NCI-H526 (cell line): Measurements from ENCODE around the gene CFAP69.
"Not testable (repeated sequence)": the region's sequence is repeated elsewhere in the genome, so short reads cannot be mapped to it uniquely, and the experiment has no call there.

Experiments
- DNase-seq, 2 experiments: peaks; one replicate each; lab custom pipeline; 2025; lab: John Stamatoyannopoulos, UW

The CFAP69 gene

DNA sequence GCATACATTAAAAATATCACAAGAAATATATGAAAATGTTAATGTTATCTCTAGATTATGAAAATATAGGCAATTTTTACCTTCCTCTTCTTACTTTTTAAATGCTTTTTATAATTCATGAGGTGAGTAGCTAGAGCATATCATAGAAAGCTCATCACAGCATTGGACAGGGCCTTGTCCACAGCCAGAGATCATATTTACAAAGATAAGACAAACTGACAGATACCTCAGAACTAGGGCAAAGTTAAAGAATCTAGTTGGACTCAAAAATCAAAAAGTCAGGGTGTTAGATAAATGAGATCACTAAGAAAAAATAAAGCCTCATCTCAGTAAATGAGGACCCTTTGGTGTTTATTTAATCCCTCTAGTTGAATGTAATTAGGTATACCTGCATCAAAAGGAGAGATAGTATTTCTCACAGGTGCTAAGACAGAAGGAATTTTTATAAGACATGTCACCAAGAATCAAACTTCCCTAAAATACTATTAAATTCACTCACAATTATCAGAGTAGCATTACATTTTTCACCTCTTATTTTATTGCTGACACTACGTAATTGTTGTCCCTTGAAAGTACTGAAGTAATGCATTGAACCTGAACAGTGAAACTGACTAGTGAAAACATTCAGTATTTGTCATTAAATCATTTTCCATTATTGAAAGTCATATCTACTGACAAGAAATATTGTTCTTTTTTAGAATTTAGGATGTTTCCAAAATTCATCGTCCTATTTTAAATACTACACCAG is 25.6 kb downstream of the CFAP69 start:
- DNase-seq, result no peak

DNA sequence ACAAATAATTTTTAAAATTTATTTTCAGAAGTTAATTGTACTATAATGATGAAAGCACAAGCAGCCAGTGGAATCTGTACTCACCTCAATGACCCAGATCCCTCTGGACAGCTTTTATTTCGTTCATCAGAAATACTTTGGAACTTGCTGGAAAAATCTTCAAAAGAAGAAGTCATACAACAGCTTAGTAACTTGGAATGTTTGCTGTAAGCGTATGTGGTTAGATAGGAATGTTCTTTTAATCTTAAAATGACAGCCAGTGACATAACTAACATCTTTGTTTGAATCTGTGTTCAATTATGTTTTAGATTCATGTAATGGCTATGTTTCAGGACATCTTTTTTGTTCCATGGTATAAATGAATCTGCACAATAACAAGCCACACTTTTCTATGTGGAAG is 26.8 kb downstream of the CFAP69 start:
- no peak for DNase-seq

DNA sequence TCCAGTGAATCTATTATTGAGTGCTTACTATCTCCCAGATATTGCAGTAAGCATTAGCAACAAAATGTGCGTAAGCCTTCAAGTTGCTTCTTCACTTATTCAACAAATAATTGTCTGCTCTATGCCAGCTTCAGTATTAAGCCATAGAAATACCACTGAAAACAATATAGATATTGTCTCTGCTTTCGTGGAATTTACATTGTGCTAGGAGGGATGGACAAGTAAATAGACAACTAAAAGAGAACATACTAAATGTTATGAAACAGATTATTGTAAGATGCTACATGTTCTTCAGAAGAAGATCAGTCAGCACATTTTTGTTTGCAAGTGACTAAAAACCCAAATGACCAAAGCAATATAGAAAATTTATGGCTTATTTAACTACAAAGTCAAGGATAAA is 27.3 kb downstream of the CFAP69 start:
- no peak for DNase-seq

DNA sequence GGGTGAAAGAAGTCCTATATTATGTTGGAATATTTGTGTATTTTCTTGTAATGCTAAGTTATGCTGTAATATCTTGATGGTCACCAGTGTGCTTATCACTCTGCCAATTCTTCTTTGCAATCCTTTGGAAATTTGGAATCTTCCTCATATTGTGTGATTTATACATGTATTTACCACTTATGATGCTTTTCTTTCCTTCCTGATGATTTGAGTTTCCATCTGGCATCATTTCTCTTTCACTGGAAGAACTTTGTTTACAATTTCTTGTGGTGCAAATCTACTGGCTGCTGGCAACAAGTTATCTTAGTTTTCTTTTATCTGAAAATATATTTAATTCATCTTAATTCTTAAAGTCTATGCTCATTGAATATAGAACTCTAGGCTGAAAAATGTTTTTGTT is 29.2 kb downstream of the CFAP69 start:
- no peak for DNase-seq

DNA sequence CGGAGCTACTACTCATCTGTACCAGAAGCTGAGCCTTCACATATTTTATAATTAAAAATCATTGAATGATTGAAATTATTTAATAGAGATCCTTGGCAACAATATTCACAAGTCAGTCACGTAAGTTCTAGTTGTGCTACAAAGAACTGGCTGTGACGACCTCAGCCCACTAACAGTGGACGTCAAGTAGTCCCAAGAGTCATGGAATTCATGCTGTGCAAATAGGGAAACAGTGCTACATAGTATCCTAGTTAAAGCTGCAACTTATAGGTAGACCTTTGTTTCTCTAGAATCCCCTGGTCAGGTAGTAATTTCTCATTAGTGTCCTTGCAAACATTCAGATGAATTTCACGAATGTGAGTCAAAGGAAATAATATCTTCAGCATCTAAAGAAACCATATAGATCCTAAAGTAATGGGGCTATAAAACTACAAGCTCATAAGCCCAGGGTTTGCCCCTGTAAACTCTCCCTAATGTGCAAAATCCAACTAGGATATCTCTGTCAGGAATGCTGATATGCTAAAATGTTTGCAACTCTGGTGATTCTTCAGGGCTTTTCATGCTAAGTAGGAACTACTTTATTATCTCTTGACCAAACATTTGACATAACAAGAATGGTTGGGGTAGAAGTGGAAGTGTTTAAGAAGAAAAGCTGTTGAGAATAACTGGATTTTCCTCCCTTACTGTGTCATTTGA is 31.2 kb downstream of the CFAP69 start:
- no peak for DNase-seq

DNA sequence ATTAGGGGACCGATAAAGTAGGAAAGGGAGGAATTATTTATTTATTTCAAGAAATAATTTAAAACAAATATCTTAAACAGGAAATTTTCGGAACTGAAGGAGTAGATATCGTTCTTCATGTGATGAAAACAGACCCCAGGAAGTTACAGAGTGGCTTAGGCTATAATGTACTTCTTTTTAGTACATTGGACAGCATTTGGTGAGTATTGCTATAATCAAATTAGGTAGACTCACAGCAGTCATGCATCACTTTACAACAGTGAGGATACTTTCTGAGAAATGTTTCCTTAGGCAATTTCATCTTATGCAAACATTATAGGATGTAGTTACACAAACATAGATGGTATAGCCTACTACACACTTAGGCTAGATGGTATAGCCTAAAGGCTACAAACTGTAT is 43.2 kb downstream of the CFAP69 start:
- peak; percentile 88 to 89 for DNase-seq

DNA sequence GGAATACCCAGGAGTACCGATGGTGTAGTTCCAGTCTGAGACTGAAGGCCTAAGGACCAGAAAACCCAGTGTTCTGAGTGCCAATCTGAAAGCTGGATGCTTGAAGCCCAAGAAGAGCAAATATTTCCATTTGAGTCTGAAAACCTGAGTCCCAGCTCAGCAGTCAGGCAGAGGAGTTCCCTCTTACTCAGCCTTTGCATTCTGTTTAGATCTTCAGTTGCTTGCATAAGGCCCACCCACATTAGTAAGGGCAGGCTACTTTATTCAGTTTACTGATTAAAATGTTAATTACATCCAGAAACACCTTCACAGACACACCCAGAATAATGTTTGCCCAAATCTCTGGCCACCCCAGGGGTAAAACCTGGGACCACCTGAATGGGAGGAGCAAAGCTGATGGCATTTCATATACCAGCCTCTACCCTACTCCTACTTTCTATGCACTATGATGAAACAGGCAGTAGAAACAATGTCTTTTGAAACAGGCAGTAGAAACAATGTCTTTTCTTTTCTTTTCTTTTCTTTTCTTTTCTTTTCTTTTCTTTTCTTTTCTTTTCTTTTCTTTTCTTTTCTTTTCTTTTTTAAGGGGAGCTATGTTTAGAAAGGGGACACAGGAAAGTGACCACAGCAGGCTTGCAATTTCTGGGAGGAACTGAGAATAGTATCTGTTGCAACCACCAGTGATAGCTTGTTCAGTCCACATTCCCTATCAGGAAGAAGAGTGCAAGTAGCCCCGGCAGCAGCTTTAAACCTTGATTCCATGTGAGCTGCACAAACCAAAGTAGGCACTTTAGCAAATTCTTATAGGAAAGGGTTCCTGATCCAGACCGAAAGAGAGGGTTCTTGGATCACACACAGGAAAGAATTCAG is 45.5 kb downstream of the CFAP69 start:
- DNase-seq, result no peak

DNA sequence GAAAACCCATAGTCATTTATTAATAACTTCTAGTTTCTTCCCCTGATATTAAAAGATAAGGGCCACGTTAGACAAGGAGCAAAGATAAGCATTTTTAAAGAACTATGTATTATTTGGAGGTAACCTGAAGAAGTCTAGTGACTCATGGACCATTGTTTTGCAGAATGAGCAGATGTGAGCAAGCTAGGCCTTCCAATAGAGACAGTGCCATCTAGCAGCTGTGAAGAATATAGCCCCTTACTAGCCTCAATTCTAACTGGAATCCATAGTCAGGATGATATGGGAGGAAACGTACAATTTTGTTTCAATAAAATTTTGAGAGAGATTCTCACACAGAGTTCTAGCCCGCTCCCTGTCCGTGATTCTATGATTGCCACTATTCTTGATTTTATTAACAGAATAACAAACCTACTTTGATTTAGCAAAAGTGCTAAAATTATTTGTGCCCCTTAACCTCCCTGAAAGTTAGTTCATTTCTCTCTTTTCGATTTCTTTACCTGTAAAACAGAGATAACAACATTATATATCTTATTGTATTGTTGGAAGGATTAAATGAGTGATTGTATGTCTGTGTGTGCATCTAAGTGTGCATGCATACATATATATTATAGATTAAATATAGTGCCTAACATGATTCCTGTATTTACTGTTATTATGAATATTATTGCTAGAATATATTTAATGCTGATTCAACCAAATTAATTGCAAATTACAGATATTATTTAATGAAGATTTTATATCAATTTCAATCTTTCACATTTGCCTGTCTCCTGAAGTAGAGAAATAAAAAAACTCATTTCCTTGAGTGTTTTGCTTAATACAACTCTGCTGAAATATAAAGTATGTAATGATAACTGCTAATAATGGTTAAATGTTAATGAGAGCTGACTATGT is 53.4 kb downstream of the CFAP69 start:
- peak; percentile 25 to 63 for DNase-seq

DNA sequence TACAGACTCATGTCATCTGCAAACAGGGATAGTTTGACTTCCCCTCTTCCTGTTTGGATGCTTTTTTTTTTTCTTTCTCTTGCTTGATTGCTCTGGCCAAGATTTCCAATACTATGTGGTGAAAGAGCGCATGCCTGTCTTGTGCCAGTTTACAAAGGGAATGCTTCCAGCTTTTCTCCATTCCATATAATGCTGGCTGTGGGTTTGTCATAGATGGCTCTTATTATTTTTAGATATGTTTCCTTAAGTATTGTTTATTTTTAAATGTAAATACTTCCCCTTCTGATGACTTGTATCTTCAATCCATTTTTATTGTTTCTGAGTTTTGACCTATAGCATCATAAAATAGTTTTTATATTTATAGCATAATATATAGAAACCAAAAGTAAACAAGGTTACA is 58.3 kb downstream of the CFAP69 start:
- no peak for DNase-seq

DNA sequence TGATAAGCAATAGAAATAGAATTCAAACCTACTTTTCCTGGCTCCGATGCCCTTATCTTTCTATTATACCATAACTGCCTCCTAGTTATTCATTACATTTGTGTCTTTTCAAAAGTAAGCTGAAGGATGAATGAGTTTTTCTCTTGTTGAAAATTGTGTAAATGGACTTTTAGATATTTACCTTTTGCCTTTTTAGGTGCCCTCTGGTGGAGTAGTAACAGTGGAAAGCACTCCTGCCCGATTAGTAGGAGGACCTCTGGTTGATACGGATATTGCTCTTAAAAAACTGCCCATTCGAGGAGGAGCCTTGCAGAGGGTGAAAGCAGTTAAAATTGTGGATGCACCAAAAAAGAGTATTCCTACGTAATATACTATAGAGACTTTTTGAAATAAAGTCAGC is 64.9 kb downstream of the CFAP69 start:
- DNase-seq, result no peak

DNA sequence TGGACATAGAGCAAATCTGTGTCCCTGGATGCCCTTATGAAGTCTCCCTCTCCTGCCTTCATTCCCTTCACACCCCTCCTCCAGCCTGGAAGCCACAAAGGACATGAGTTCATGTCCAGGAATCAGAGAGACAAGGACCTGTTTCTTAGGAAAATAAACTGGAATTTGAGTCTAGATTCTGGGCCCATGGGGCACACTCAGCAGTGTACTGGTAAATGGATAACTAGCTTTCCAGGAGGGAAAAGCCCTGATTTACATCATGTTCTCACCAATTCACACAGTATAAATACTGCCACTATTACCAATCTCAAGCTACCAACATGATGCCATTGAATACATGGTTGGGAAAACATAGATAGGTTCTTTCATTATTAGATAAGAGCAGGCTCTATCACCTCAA is 66.2 kb downstream of the CFAP69 start:
- no peak for DNase-seq

DNA sequence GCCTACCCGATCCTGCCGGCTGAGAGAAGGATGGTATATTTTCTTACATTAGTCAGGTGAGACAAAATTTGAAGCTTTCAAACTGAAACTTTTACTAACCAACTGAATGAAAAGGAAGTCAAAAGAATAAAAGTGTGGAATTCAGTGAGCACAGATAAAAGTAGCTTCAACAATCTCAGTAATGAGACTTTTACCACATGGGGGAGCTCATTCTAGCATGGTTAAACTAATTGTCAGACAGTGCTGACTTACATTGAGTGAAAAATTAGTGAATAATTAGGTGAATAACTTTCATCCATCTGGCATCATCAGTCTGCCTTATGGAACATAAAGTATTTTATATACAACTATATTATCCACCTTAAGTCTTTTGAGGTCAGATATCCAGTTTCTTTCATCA is 67.8 kb downstream of the CFAP69 start:
- DNase-seq, result peak in 1 of 2 experiments; percentile 12

DNA sequence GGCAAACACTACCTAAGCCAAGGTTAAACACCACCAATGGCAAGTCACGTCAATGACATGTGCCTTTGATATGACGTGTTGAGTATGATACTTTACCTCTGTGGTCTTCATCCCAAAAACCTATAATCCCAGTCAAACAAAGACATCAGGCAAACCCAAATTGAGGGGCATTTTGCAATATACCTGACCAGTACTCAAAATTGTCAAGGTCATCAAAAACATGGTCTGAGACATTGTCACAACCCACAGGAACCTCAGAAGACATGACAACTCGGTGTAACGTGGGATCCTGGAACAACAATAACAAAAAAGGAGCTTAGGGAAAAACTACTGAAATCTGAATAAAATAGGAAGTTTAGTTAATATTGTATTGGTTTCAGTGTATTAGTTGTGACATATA is 68.9 kb downstream of the CFAP69 start:
- no peak for DNase-seq

DNA sequence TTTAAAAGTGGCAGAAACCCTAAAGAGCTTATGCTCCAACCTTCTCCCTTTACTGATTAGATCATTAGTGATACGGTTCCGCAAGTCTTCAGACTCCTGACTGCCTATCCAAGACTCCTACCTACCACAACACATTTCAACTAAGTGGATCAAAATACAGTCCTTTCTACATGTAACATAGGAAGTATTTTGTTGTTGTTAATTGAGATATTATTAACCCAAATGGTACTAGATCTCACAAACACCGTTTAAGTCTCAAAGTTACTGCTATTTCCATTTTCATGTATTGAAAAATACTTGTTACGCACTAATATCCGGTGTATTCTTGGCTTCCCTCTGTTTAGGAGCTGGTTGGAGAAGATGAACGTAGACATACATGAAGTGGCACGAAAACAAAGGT is 75.0 kb downstream of the CFAP69 start:
- DNase-seq, result no peak

DNA sequence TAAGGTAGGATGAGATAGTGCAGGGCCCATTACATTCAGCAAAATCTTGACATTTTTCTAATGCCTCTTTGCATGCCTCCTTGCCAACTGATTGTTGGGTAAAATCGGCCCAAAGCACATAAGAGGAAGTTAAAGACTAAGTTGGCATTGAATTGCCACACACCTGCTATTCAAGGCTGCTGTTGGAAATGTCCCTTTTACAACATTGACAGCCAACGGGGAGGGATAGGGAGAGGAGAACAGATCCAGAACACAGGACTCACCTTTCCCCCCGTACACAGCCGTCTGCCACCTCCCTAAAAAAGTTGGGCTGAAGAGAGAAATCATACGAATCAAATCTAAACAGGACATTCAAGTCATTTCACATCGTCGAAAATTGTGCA is 75.4 kb downstream of the CFAP69 start:
- DNase-seq, result no peak

DNA sequence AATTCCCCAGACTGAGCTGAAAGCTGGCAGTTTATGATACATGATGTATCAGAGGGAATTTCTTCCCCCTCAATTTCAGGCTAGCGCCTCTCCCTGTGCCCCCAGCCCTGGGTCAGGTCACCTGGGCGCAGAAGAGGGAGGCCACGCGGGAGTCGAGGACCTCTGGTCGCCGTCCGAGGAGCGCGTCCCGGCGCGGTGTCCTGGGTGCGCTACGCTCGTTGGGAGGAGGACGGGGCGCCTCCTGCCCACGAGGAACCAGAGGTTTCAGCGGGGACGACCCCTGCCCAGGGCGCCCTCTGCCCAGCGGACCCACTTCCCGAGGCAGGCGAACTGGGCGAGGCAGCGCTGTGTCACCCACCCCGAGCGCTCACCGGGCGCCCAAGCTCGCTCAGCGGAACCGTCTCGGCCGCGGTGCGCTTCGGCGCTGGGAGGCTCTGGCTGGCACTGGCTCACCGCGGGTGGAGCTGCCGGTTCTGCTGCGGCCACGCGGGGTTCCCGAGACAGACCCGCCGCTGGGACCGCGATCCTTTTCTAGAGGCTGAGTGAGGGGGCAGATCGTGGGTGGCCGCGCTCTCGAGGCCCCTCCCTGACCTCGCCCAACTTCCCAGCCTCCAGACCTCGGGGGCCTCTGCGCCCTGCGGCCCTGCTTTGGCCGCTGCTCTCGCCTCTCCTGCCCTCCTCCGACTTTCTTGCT is 76.0 kb downstream of the CFAP69 start, which contains the start of gene FAM237B:
FAM237B (minus strand) TSS at position 504 of the 694 bp plus-strand sequence. CDS start 1,556 bp downstream, outside the sequence.
- peak in 1 of 2 experiments; percentile 73 for DNase-seq

DNA sequence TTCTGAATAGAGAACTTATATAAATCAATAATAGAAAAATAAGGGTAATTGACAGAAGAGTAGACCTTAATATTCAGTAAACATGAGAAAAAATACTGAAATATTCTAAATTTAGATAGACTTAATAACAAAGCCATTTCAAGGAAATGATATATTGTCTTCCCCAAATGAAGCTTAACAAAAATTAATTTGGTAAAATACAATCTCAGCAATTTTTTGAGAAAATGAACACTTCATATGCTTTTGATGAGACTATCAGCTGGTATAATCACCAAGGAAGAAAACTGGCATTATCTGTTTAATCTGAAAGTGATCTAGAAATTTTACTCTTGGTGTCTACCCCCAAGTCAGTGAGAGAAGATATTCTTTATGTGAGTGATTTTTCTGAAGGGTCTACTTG is 77.9 kb downstream of the CFAP69 start:
- no peak for DNase-seq

DNA sequence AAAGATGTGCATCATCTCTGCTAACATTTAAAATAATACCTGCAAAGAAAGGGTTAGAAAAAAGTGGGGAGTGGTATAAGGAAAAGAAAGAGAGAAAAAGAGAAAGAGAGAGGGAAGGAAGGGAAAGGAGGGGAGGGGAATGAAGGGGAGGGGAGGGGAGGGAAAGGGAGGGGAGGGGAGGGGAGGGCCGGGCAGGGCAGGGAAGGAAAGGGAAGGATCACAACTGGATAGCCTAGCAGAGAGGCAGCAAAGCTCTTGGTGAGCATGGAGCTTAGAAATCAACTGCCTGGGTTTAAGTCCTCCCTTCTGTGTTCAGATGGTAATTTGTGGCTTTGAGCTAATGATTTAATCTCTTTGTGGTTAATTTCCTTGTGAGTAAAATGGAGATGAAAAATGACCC is 81.5 kb downstream of the CFAP69 start:
- no peak for DNase-seq

DNA sequence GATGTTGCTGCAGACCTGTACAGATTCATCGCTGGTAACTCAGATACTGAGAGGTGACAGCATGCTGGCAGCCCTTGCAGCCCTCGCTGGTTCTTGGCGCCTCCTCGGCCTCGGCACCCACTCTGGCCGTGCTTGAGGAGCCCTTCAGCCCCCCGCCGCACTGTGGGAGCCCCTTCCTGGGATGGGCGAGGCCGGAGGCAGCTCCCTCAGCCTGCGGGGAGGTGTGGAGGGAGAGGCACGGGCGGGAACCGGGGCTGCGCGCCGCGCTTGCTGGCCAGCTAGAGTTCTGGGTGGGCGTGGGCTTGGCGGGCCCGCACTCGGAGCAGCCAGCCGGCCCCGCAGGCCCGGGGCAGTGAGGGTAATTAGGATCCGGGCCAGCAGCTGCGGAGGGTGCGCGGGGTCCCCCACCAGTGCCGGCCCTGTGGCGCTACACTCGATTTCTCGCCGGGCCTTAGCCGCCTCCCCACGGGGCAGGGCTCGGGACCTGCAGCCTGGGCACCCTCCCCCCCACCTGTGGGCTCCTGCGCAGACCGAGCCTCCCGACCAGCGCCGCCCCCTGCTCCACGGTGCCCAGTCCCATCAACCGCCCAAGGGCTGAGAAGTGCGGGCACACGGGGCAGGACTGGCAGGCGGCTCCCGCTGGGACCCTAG is 89.3 kb downstream of the CFAP69 start:
- DNase-seq, result peak in 1 of 2 experiments; percentile 33

DNA sequence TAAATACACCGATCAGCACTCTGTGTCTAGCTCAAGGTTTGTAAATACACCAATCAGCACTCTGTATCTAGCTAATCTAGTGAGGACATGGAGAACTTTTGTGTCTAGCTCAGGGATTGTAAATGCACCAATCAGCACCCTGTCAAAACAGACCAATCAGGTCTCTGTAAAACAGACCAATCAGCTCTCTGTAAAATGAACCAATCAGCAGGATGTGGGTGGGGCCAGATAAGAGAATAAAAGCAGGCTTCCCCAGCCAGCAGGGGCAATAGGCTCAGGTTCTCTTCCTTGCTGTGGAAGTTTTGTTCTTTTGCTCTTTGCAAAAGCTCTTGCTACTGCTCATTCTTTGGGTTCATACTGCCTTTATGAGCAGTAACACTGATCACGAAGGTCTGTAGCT is 90.0 kb downstream of the CFAP69 start:
- not testable (repeated sequence) for DNase-seq
